ENCODE measurements around the gene CGREF1.
A peak's percentile ranks its signal among the peaks of the same experiment; 100 is the strongest.
"Not testable (repeated sequence)": the region's sequence is repeated elsewhere in the genome, so short reads cannot be mapped to it uniquely, and the experiment has no call there.

Gene CGREF1

DNA sequence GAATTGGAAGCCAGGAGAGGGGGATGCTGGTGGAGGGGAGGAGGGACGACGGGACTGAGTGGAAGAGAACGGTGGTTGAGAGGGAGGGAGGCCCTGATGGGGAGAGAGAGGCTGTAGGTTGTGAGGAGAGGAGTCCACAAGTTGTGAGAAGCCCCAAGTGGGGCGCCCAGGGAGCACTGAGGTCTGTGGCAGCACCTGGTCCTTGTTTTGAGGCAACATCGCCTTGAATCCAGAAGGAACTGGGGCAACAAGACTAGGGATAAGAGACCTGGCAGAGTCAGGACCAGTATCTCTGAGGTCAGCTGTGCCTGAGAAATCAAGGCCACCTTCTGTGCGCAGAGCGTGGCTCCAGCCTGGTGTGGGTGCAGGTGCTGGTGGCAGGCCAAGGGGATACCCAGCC is 19.2 kb upstream of the CGREF1 start:
- FAIRE-seq (no peak), DNase-seq (ENCODE audit: insufficient read length, low spot score) (no peak)

DNA sequence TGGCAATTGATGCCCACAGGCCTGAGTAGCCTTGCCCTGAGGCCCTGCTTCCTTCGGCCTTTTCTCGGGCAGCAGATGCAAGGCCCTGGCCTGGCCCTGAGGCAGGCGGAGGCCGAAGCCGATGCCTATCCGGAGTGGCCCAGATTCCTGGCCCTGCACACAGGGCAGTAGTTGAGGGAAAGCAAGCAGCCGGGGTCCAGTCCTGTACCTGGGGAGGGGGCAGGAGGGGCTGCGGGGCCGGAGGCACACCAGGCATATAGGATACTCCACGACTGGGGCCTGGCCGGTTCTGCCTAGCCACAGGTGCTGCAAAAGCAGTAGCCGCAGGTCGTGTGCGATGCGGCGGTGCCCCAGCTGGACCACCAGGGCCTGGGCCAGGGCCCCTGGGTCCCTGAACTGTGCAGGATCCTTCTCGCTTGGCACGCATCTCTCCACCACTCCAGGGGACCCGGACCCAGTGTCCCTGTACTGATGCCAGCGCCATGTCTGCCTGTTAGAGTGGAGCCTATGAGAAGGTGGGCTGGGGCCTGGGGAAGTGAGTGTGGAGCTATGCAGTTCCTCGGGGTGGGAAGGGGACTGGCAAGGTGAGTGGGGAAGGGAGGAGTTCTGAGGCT is 18.5 kb upstream of the CGREF1 start:
- FAIRE-seq (no peak), DNase-seq (ENCODE audit: insufficient read length, low spot score) (no peak)

DNA sequence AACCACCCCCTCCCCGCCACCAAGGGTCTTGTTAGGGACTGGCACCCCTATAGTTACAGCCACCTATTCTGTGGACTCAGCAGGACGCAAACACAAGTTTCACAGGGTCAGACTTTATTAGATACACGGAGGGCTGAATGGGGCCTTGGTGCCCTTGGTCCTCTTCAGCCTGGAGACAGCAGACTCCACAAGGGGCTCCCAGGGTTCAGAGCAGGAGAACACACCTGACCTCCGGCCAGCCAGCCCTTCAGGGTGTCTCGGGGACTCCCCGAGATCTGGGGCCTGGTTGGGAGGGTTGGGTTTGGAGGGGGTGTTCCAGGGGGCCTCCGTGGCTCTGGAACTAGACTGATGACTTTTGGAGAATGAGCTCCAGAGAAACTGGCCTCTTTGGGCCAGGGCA is 17.8 kb upstream of the CGREF1 start:
- DNase-seq (ENCODE audit: insufficient read length, low spot score) (no peak), FAIRE-seq (no peak)

DNA sequence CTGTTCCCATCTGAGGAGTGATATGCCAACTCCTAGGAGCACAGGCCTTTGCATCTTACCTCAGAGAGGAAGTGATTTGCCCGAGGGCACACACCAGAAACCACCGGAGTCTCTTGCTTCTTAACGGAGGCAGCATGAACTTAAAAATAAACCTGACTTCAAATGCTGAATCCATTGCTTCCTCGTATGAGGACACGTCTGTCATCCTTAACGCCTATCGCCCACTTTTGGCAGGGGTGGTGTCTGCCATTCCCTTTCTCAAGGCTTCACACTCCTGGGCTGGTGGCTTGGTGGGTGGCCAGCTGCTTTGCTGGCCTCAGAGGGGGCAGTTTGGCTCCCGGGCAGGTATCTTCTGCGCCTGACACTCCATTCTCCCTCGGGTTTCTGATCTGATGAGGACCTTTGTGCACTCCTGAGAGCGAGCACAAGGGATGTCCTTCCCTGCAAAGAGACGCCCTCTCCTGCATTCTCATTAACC is 16.6 kb upstream of the CGREF1 start:
- DNase-seq (ENCODE audit: insufficient read length, low spot score) (no peak), FAIRE-seq (no peak)

DNA sequence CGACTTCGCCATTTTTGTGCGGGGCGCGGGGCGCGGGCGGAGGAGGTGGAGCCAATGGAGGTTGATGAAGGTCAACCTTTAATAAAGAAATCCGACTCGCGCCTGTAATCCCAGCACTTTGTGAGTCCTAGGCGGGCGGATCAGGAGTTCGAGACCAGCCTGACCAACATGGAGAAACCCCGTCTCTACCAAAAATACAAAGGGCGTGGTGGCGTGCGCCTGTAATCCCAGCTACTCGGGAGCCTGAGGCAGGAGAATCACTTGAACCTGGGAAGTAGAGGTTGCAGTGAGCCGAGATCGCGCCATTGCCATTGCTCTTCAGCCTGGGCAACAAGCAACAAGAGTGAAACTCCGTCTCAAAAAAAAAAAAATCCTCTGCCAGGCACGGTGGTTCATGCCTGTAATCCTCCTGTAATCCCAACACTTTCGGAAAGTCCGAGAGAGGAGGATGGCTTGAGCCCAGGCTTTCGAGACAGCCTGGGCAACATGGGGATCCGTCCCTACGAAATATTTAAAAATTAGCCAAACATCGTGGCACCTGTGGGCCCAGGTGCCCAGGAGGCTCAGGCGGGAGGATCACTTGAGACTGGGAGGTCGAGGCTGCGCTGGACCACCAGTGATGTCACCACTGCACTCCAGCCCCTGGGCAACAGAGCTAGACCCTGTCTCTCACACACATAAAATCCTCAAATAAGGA is 16.0 kb upstream of the CGREF1 start:
- FAIRE-seq (peak; percentile 95), DNase-seq (ENCODE audit: insufficient read length, low spot score) (no peak)

DNA sequence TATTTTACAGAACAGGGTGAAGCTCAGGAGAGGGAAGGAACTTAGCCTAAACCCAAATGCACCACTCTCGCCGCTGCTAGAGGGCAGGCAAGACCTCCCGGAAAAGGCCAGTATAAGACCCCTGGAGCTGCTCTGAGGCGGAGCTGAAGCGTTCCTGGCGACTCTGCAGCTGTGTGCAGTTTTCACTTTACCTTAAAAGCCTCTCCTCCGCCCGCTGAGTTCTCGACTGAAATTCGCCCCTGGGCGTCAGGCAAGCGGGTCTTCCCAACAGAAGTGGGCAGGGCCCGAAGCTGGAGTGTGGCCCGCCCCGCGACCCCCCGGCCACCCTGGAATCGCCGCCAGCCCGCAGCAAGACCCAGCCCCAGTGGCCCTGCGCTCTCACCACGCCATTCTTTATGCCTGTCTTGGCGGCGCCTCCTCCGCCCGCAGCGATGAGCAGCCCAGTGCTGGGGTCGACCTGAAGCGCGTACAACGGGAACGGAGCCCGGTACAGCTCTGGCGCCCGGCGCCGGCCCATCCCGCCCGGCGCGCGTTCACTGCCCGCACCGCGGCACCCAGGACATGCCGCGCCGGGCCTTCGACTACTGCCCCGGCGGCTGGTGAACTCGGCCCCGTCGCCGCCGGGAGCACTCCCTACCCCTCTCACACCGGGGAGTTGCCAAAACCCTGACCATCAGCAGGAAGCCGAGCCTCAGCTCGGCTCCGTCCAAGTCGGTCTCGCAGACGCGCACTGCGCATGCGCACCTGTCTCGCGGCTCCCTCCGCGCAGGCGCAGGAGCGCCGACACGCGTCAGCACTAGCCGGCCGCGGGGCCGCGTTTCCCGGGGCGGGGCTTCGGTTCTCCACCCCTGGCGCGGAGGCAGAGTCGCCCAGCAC is 15.2 kb upstream of the CGREF1 start, which contains the start of gene PREB:
Gene PREB, minus strand, starts transcription at position 732 of the 876 bp plus-strand sequence. Its CDS starts 215 bp downstream, at position 517.
- FAIRE-seq (peak; percentile 78), DNase-seq (ENCODE audit: insufficient read length, low spot score) (peak; percentile 98)

DNA sequence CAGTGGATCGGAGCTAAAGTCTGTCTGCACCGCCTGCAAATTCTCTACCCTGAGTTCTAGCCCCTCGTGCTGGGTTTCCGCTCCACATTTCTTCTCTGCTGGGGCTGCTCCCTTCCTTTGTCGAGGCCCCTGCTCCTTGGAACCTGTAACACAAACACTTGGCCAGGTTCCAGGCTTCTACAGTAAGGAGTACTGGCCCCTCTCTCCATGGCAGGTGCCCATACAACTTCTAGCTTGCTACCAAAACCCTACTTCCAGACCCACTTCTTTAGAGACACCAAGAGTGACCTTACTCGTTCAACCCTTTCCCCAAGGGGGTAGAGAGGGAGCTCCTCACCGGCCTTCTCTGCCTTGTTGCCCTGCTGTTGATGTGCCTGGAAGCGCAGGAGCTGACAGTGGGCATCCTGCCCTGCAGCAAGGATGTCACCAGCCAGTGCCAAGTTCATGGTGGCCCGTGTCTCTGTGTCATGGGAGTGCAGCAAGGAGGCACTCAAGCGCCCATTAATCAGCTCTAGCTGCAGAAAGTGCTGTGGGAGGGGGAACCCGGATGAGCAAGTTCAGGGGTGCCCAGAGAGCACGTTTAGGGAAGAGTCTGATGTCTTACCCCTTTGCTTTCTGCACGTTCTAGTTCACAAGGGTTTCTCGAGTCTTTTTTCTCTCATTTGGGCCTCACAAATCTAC is 14.4 kb upstream of the CGREF1 start:
- DNase-seq (ENCODE audit: insufficient read length, low spot score) (no peak), FAIRE-seq (no peak)

DNA sequence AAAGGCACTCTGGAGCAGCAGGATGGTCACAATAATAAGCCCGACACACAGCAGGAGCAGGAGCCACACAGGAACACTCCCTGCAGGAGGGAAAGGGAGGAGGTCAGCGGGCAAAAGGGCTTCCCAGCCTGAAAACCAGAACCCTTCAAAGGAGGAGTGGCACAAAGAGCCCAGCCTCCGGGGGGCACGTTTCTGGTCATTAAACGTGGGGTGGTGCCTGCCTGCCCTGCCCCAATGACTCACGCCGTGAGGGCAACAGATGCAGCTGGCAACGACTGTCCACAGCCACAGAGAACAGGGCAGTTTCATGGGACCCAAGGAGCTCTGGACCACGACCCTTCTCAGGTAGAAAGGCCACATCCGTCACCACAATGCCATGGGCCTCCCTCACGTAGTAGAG is 12.5 kb upstream of the CGREF1 start:
- DNase-seq (ENCODE audit: insufficient read length, low spot score), result no peak
- no peak for FAIRE-seq

DNA sequence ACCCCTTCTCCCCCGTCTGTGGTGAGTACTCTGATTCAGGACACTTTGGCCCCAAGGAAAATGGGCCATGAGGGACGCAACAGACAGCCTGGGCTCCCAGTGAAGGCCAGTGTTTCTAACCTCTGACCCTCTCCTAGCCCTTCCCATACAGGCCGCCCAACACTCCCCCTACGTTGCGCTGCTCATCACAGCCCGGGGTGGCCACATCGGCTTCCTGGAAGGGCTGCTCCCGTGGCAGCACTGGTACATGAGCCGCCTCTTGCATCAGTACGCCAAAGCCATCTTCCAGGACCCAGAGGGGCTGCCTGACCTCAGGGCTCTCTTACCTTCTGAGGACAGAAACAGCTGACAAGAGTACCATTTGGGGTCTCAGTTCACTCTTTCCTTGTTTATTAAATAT is 11.5 kb upstream of the CGREF1 start:
- FAIRE-seq (no peak), DNase-seq (ENCODE audit: insufficient read length, low spot score) (no peak)

DNA sequence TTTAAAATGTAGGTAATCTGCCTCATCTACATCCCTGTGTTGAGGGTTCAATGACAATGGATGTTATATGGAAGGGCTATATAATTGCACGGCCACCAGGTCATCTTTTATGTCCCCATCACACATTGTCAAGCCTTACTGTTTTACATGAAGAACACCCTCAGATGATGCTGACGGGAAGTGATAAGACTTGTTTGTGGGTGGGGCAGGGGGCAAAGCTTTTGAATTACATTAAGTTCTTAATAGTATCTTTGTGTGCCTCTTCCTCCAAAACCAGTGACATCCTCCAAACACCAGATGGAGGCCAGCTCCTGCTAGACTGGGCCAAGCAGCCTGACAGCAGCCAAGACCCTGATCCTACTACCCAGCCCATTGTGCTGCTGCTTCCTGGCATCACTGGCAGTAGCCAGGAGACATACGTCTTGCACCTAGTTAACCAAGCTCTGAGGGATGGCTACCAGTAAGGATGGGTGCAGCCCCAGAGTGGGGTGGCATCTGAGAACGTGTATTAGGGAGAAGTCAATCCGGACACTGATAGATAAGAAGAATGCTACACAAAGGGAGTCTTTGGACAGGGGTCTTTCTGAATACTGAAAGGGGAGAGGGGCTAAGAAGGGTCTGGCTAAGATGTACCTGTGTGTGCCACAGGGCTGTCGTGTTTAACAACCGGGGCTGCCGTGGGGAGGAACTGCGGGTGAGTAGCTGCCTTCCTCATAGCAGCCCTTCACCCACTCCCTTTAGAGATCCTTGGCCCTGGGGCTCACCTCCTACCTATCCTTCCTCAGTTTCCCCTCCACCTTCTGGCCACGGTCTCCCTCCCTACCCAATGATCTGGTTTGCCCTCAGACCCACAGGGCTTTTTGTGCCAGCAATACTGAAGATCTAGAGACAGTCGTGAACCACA is 10.0 kb upstream of the CGREF1 start:
- FAIRE-seq (no peak), DNase-seq (ENCODE audit: insufficient read length, low spot score) (no peak)

DNA sequence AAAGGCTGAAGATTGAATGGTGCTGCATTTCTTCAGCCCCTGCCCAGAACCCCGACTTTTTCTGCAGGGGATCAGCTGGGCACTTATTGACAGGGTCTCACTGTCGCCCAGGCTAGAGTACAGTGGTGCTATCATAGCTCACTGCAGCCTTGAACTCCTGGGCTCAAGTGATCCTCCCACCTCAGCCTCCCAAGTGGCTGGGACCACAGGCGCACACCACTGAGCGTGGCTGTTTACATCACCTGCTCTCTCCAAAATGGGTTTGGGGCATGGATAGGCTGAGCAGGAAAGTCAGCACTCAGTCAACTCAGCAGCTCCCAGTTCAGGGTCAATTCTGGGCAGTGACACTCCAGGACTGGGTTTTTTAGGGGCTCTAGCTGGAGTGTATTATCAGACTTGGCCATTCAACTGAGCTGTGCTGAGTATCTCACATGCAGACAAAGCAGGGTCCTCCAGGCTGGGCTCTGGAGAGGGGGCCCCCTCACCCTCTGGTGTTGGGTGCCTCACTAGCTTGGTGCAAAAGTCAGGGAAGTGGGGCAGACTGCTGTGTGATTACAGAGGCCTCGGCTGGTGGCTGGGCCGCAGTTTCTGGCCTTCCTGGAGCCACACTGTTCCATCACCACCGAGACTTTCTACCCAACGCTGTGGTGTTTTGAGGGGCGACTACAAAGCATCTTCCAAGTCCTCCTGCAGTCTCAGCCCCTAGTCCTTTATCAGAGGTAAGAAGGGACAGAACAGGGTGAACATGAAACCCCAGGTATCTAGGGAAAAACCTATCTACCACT is 9.1 kb upstream of the CGREF1 start:
- FAIRE-seq (no peak), DNase-seq (ENCODE audit: insufficient read length, low spot score) (no peak)

DNA sequence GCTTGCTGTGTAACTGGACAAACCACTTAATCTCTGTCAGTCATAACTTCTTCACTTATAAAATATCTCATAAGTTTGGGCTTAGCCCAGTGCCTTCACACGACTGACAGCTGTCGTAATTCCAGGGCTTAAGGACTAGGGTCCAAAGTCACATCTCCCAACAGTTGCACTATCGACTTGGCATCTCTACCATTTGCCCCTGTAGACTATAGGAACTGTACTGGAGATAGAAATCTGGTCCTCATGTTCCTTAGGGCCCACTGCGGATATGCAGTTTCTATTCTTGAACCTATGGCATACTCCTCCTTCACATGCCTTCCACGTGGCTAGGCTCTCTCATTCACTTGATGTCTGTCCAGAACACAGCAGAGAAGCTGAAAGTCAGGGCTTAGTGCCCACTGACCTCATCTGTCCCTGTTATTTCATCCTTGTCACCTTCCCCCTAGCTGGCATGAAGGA is 7.4 kb upstream of the CGREF1 start:
- DNase-seq (ENCODE audit: insufficient read length, low spot score) (no peak), FAIRE-seq (no peak)

DNA sequence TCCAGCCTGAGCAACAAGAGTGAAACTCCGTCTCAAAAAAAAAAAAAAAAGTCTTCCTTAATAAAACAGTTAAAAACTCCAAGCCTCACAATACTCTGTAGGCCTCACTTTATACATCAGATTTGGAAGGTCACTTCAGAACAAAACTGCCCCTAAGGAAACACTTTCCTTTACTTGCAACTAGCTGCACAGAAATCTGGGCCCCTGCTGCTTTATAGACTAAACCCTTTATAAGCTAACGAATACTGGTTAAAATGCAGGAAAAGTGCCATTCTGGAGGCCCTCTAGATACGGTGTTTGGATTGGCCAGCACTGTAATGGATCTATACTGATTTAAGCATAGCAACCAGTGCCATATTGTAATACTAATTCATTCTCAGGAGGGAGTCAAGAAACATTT is 6.2 kb upstream of the CGREF1 start:
- no peak for FAIRE-seq

DNA sequence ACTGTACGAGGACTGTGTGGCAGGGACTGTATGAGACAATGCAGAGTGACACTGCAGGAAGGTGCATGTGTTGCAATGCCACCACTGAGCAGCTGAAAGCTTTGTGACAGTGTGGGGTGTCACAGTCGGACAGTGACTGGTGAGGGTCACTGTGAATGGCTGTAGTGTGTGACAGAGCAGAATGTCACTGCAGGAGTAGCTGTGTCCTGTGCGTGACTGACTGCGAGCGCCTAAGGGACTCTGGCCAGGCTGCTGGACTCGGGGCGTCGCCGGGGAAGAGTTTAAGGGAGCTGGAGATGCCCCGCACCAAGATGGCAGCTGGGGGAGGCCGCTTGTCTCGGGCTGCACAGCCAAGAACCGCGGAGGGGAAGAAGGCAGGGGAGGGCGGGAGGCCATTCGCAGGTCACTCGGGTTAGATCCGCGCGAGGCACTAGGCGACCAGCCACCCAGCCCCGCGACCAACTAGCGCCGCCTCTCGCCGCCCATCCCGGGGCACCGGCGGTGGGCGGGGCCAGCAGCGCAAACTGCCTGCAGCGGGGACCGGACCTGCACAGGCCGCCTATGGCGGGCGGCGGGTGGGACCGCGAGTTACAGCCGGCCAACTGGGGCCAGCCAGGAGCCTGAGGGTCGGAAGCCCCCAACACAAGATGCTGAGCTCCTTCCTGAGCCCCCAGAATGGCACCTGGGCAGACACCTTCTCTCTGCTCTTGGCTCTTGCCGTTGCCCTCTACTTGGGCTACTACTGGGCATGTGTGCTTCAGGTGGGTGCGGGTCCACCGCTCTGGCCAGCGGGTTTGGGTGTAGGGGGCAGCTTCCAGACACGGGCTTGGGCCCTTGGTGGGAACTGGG is 4.6 kb upstream of the CGREF1 start, which contains the start of gene ABHD1:
Gene ABHD1, plus strand, starts transcription at position 514 of the 849 bp plus-strand sequence. Its CDS starts 134 bp downstream, at position 648.
- FAIRE-seq (no peak), DNase-seq (ENCODE audit: insufficient read length, low spot score) (no peak)

More for the DNA sequence above, 6.2 kb upstream of the CGREF1 start:
- DNase-seq (ENCODE audit: insufficient read length, low spot score), result no peak

DNA sequence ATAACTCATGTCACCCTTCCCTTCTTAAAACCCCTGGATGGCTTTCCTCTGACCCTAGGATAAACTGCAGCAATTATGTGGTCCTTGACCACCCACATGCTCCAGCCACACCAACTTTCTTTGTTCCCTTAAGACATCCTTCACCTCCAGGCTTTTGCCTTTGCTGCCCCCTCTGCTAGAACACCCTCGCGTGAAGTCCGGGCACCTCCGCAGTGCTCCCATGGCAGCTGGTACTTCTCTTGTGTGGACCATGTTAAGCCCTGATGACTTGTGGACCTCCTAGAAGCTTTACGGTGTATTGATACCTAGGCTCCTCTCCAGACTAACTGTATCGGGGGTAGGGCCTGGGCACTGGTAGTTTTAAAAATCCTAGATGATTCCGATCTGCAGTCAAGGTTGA is 3.9 kb upstream of the CGREF1 start:
- no peak for FAIRE-seq
- DNase-seq (ENCODE audit: insufficient read length, low spot score), result no peak

DNA sequence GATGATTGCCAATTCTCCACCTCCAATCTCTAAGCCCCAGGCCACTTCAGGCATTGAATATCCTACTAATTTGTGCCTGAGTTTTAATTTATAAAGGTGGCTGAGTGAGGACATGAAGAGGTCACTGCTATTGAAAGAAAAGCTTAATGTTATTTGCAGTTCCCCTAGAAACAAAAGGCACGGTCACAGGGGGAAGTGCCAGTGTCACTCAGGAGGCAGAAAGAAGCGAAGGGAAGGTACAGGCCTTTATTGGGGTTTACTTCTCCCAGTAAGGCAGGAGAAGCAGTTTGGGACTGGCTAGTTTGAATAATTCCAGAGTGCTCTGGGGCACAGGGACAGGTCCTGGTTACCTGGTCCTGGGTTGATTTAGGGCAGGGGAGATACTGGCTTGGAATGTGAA is 3.0 kb upstream of the CGREF1 start:
- DNase-seq (ENCODE audit: insufficient read length, low spot score) (no peak), FAIRE-seq (no peak)

DNA sequence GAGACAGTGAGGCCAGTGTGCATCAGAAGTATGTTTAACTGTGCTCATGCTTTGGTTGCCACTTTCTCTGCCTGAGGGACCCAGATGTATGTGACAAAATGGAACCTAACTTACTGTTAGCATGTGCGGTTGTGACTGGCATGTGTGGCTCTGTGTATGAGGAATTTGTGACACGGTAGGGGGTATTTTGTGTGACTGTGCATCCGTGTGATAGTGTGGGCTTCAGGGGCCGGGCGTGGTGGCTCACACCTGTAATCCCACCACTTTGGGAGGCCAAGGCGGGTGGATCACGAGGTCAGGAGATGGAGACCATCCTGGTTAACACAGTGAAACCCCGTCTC is 372 bp upstream of the CGREF1 start:
- FAIRE-seq; DNase-seq (ENCODE audit: insufficient read length, low spot score): not testable (repeated sequence)

DNA sequence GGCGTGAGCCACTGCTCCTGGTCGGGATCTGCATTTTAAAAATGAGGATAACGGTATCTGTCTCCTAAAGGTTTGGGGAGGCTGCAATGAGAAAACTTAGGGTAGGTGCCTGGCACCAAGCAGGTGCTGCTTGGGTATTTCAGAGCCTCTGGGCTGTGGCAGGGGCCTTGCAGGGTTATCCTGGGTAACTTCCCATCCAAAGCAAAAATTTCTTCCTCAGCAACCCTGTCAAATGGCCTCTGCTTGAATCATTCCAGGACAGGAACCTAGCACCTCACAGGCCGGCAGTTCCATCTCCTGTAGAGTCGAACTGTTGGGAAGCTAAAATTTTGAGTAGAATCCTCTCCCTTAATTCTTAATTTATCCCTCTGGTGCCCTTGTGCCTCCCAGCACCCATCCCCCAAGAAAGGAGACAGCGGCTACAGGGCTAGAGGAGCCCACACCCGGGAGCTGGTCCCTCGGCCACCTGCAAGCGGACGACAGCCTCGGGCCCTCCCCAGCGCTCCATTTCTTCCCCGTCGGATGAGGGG is 868 bp downstream of the CGREF1 start:
- FAIRE-seq, result no peak
- no peak for DNase-seq (ENCODE audit: insufficient read length, low spot score)

Measured in GM19239 (cell line).